ENCODE measurements around the gene MUC4.
"Not testable (repeated sequence)": the region's sequence is repeated elsewhere in the genome, so short reads cannot be mapped to it uniquely, and the experiment has no call there.

Gene MUC4

DNA sequence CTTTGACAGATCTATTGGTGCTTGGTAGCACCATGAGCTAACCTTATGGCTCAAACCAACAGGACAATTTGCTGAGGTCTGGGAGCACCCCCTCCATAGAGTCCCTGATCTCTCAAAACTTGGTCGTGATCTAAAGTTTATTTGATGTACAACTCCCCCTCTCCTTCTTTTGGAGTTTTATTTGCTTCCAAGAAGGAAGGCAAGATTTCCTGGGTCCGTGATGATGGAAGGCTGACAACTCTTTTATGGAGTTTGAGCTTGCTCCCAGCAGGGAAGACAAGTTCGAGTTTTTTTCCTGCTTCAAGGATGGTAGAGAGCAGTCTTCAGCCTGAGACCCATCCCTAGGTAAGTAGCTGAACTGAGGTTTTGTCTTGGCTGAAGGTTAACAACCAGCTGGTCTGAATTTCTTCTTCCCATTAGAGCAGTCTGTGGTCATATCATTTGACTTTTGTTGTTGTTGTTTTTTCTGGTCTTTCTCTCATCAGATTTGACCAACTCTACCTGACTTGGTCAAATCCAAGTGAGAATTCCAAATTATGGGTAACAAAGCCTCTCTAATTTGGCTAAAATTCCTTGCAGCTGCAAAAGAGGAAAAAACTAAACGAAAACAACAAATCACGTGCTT is 93.8 kb downstream of the MUC4 start:
- DNase-seq (ENCODE audit: low read depth in 3 of 3): no peak

DNA sequence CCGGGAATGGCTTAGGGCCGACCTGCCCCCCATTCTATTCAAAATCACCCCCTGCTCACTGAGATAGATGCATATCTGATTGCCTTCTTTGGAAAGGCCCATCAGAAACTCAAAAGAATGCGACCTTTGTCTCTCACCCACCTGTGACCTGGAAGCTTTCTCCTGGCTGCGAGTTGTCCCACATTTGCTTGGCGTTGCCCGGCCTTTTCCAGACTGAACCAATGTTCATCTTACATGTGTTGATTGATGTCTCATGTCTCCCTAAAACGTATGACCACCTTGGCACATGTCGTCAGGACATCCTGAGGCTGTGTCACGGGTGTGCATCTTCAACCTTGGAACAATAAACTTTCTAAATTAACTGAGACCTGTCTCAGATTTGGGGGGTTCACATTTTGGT is 94.3 kb downstream of the MUC4 start:
- no peak for DNase-seq (ENCODE audit: low read depth in 3 of 3)

DNA sequence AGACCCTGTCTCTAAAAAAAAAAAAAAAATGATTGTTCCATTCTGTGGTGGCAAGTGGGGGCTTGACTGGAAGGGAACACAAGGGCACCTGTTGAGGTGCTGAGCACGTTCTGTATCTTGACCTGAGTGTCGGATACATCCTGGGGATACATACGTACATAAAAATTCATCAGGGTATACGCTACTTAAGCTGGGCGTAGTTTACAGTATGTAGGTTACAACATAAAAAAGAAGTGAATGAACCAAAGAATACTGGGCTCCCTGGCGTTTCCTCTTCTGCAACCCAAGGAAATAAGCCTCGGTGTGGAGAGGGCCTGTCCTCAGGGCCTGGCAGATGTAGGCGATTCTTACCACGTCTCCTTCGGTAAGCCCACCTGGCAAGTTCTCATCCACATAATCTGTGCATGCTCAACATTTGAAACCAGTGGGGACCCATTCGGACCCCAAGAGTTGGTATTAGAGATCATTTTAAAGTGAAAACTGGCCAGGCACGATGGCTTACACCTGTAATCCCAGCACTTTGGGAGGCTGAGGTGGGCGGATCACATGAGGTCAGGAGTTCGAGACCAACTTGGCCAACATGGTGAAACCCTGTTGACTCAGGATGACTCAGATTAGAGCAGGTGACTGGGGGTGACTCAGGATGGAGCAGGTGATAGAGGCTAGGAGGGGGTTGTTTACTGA is 96.0 kb downstream of the MUC4 start:
- DNase-seq (ENCODE audit: low read depth in 3 of 3): peak in 2 of 3 experiments; percentile 25 to 36

DNA sequence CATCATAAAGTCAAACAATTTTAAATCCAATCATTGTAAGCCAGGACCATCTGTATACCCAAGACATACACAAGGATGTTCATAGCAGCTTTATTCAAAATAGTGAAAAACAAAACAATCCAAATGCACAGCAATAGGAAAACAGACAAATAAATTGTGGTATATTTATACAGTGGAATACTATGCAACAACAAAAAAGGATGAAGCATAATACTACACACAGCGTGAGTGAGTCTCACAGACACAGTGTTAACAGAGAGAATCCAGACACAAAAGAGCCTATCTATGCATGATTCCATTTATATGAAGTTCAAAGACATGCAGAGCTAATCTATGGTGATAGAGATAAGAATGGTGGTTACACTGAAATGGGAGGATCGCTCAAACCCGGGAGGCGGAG is 96.6 kb downstream of the MUC4 start:
- DNase-seq (ENCODE audit: low read depth in 3 of 3): no peak

DNA sequence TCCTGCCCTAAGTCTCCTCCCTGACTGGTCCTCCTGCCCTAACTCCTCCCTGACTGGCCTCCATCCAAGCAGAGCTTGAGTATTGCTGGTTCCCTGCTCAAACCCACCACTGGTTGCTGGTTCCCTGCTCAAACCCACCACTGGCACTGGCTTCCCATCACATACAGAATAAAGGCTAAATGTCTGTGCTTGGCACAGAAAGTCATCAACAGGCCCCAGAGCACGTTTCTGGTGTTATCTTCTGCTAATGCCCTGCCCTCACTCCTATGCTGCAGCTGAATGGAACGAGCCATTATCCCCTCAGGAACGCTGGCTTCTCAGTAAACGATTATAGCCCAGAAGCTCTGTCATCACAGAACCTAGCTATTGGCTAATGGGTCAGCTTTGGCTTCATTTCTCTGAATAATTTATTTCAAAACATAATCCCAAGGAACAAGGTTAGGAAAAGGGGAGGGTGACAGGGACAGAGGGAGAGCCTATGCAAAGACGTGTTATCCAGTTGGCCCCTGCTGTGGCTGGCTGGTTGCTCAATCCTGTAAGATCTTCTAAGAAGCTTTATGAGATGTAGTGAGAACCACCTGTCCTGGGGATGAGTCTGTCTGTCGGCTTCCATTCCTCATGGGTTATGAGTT is 97.2 kb downstream of the MUC4 start:
- DNase-seq (ENCODE audit: low read depth in 3 of 3): peak in 1 of 3 experiments; percentile 25

DNA sequence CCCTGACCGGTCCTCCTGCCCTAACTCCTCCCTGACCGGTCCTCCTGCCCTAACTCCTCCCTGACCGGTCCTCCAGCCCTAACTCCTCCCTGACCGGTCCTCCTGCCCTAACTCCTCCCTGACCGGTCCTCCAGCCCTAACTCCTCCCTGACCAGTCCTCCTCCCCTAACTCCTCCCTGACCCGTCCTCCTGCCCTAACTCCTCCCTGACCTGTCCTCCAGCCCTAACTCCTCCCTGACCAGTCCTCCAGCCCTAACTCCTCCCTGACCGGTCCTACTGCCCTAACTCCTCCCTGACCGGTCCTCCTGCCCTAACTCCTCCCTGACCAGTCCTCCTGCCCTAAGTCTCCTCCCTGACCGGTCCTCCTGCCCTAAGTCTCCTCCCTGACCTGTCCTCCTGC is 98.6 kb downstream of the MUC4 start:
- not testable (repeated sequence) for DNase-seq (ENCODE audit: low read depth in 3 of 3)

DNA sequence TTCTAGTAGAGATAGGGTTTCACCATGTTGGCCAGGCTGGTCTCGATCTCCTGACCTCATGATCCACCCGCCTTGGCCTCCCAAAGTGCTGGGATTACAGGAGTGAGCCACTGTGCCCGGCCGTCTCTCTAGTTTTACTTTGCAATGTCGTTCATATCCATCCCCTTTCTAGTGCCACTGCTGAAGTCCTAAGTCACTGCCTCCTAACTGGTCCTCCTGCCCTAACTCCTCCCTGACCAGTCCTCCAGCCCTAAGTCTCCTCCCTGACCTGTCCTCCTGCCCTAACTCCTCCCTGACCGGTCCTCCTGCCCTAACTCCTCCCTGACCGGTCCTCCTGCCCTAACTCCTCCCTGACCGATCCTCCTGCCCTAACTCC is 99.2 kb downstream of the MUC4 start:
- DNase-seq (ENCODE audit: low read depth in 3 of 3): not testable (repeated sequence)

DNA sequence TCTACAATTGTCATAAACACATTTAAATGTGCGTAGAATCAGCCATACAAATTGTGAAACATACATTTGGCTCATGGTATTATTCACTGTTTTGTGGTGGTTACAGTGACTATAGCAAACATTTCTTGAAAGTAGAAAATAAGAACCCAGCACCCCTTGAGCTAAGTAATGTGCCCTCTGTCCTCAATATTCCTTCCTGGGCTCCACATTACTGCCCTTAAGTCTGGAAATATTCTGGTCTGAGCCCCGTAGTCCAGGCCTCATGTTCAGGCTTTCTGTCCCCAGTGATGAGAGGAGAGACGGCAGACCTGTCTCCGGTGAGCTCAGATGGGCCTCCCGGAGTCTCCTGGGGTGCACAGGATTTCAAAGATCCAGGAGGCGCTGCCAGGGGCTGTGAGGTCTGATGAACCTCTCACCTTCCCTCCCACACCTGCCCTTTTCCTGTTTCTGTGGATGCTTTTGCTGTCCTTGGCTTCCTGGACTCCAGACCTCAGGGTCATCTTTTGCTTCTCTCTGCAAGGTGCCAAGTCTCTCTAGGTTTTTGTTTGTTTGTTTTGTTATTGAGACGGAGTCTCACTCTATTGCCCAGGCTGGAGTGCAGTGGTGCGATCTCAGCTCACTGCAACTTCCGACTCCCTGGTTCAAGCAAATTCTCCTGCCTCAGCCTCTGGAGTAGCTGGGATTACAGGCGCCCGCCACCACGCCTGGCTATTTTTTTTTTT is 99.8 kb downstream of the MUC4 start:
- DNase-seq (ENCODE audit: low read depth in 3 of 3): no peak

DNA sequence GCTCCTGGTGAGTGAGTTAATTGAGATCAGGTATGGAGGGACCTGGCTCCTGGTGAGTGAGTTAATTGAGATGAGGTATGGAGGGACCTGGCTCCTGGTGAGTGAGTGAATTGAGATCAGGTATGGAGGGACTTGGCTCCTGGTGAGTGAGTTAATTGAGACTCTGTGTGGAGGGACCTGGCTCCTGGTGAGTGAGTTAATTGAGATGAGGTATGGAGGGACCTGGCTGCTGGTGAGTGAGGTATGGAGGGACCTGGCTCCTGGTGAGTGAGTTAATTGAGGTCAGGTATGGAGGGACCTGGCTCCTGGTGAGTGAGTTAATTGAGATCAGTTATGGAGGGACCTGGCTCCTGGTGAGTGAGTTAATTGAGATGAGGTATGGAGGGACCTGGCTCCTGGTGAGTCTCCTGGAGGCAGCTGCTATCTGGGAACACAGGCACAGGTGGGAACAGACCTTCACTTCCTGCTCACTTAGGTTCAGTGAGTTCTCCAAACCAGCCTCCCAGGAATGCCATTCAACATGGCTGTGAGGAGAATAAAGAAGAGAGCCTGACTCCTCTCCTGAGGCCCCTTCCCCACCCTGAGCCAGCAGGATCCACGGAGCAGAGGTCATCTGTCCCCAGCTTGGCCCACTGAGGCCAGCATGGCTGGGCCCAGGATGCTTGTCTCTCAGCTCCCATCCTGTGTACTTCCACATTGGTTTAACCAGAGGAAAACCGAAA is 100.5 kb downstream of the MUC4 start:
- DNase-seq (ENCODE audit: low read depth in 3 of 3): not testable (repeated sequence)

DNA sequence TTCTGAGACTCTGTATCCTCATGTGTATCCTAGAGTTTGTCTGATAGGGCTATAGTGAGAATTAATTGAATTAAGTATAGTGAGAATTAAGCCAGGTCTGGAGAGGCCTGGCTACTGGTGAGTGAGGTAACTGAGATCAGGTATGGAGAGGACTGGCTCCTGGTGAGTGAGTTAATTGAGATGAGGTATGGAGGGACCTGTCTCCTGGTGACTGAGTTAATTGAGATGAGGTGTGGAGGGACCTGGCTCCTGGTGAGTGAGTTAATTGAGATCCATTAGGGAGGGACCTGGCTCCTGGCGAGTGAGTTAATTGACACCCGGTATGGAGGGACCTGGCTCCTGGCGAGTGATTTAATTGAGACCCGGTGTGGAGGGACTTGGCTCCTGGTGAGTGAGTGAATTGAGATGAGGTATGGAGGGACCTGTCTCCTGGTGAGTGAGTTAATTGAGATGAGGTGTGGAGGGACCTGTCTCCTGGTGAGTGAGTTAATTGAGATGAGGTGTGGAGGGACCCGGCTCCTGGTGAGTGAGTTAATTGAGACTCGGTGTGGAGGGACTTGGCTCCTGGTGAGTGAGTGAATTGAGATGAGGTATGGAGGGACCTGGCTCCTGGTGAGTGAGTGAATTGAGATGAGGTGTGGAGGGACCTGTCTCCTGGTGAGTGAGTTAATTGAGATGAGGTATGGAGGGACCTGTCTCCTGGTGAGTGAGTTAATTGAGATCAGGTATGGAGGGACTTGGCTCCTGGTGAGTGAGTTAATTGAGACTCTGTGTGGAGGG is 101.4 kb downstream of the MUC4 start:
- not testable (repeated sequence) for DNase-seq (ENCODE audit: low read depth in 3 of 3)

DNA sequence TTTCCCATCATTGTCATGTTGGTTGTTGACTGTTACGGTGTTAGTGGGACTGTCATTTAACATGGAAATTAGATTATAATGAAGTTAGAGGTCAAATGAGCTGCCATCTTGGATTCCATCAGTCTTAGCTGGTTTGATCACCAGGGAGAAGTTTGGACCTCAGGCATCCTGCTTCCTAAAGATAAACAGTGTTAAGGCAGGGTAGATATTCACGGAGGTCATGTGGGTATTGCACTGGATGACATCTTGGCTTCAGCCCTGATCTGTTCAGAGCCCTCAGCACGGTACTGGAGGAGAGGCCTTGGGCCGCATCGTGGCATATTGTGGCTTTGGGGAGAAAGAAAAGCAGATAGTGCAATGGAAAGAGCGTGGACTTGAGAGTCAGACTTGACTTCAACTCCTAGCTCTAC is 102.0 kb downstream of the MUC4 start:
- DNase-seq (ENCODE audit: low read depth in 3 of 3): no peak

DNA sequence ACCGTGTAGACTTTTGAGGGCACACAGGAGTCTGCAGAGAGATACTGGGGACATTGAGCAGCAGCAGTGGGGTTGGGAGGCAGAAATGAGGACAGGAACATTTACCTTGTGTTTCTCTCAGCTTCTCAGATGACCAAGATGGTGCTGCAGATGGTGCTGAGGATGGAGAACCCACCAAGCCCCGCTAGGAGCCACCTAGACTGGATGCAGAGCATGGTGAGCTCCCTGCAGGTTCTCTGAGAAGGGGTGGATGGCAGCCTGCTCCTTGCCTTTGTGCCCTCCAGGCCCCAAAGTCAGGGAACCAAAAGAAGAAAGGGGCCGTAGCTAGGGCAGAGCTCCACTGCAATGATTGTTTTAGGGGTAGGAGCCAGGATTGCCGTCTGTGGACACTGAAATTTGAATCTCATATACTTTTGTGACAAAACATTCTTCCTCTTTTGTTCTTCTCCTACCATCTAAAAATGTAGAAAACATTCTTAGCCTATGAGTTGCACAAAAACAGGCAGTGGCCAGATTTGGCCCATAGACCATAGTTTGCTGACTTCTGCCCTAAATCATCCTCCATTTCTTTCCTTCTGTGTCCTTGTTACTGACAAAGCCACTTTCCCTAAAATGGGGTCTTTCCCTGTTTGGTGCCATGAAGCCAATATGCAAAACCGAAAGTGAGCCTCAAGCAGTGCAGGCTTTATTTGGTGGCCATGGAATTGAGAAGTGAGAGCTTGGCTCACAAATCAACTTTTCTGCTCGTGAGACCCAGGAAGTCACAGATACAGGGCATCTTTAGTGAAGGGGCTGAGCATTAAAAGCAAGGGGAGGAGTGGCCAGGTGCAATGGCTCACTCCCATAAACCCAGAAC is 102.9 kb downstream of the MUC4 start:
- no peak for DNase-seq (ENCODE audit: low read depth in 3 of 3)

DNA sequence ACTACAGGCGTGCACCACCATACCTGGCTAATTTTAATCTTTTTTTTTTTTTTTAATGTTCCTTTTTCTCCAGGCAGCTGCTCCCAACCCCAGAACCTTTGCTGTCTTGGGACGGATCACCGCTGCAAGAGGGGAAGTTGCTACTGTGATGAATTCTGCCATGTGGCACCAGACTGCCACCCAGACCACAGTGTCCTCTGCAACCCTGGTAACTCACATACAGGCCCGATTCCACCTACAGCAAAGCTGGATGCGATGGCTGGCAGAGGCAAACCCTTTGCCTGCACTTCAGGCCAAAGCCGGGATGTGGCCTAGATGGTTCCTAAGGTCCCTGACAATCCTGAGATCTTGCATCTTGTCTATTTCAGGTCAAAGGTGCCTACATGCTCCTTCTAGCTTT is 103.7 kb downstream of the MUC4 start:
- no peak for DNase-seq (ENCODE audit: low read depth in 3 of 3)

DNA sequence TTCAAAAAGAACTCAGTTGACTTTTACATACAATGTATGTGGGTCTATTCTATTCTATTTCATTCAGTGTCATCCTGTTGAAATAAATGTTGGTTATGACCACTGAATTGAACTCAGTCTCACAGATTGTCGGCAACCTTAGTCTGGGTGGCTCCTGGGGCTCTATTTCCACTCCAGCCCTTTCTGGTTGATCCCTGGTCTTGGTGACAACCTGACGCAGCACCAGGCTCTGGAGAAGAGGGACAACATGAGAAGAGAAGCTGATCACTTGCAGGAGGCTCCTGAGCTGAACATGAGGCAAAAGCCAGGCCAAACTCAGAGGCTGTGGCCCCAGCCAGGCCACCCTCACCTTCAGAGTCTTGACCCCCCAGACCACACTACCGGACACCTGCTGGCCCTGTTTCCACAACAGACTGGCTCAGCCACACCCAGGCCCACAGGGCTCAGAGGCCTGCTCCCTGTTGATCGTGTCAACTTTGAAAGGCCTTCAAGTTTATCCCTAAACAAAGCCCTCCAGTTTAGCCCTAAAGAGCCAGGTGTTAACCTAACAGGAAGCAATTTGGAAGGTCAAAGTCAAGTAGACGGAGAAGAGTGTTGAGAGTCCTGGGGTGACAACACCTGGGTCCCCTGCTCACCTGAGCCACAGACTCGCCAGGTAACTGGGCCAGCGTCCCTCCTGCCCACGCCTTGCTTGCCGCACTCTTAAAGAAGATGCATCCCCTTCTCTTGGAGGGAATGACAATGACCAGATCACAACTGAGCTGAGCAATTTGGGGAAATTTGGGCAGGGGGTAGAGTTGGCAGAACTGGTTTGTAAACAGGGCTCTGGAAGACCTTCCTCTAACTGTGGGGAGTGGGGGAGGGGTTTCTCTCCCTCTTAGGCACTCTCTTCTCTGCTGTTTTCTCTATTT is 106.4 kb downstream of the MUC4 start:
- no peak for DNase-seq (ENCODE audit: low read depth in 3 of 3)

DNA sequence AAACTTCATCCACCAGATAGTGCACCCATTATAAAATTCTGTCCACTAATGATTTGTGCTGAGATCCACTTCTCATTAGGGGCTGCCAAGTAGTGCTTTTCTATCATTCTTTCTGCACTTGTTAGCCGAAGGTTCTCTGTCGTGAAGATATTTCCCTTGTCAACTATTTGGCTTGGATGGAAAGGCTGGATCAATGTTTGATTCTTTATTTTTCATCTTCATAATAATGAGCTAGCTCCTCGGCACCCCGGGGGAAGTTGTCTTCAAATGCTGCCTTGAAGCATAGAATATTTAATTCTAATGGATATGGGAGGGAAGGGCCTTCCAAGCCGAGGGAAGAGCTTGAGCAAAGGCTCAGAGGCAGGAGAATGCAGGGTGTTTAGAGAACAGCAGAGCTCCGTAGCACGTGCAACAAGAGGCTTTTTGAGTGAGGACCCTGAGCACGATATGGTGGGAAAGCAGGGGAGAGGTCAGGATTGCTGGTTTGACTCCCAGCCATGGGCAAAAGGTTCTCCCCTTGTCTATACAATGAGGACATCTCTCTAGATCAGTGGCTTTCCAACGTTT is 107.2 kb downstream of the MUC4 start:
- DNase-seq (ENCODE audit: low read depth in 3 of 3): no peak

DNA sequence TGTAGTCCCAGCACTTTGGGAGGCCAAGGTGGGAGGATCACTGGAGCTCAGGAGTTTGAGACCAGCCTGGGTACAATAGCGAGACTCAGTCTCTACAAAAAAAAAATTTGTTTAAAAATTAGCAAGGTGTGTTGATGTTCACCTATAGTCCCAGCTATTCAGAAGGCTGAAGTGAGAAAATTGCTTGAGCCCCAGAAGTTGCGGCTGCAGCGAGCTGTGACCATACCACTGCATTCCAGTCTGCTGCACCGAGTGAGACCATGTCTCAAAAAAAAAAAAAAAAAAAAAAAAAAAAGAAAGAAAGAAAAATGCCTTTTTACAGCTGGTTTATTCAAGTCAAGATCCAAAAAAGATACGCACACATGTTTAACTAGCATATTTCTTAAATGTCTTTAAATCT is 108.0 kb downstream of the MUC4 start:
- DNase-seq (ENCODE audit: low read depth in 3 of 3): no peak

DNA sequence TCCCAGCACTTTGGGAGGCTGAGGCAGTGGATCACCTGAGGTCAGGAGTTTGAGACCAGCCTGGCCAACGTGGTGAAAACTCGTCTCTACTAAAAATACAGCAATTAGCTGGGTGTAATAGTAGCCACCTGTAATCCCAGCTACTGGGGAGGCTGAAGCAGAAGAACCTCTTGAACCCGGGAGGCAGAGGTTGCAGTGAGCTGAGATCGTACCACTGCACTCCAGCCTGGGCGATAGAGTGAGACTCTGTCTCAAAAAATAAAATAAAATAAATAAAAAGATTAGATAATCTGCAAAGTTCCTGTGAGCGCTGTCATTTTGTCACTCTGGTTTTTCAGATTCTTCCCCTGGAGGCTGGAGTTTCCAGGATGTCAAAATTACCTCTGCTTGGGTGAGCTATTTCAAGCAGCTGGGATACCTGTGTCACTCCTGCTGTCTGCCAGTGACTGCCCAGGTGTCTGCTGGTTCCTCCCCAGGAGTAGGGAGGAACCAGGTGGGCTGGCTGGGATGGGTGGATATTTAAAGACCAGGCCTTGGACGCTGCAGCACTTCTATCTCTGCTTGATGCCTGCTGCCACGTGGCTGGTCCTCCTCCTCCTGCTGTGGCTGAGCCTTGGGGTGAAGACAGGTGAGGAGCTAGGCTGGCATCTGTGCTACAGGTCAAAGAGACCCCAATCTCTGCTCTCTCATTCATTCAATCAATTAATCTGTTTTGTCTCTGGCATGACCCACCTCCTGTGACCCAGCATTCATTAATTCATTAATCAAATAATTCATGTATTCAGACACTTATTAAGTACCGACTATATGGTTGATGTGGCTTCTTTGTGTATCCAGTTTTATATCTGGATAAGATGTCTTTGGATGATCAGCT is 110.5 kb downstream of the MUC4 start:
- DNase-seq (ENCODE audit: low read depth in 3 of 3): no peak

DNA sequence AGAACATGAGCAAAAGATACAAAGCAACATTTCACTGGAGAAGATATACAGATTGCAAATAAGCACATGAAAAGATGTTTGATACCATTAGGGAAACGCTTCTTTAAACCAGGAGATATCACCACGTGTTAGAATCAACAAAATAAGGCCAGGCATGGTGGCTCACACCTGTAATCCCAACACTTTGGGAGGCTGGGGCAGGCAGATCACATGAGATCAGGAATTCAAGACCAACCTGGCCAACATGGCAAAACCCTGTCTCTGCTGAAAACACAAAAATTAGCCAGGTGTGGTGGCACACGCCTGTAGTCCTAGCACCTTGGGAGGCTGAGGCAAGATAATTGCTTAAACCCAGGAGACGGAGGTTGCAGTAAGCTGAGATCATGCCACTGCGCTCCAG is 111.4 kb downstream of the MUC4 start:
- DNase-seq (ENCODE audit: low read depth in 3 of 3): no peak
